ENCODE results near the gene GHRH. TPM values are rescaled to one million over a fixed set of nuclear protein-coding genes. Genes with fewer than 3 reads are reported as not detected.

GHRH gene
- total RNA-seq, 1 donor from 2014 or later: not detected

DNA sequence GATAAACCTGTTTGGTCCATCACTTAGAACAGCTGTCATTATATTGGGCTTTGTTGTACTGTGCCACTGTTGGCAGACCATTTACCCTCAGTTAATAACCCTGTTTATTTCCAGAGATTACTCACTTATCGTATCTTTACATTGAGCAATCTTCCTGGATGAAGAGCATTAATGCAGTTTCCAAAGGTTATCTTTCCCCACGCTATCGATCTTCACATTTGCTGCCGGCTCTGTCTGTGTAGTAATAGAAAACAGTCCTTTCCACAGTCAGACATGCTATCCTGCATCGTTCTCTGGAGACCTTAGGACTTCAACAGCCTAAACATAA lies 27.4 kb downstream of the GHRH start:
- Mint-ChIP-seq H3K9me3 (ENCODE audit: unreplicated experiment) (no peaks in the 10 kb centered on the region), H3K4me1 (ENCODE audit: unreplicated experiment) (no peaks in the 10 kb centered on the region), H3K36me3 (ENCODE audit: unreplicated experiment) (peaks cover 57% of the 10 kb centered on the region), H3K27me3 (ENCODE audit: unreplicated experiment) (no peaks in the 10 kb centered on the region), H3K4me3 (ENCODE audit: unreplicated experiment) (no peak overlapping the region), H3K27ac (ENCODE audit: unreplicated experiment) (no peak overlapping the region)
- DNase-seq (ENCODE audit: extremely low spot score, unreplicated experiment): no peak
- TF ChIP-seq, protein P1, sequence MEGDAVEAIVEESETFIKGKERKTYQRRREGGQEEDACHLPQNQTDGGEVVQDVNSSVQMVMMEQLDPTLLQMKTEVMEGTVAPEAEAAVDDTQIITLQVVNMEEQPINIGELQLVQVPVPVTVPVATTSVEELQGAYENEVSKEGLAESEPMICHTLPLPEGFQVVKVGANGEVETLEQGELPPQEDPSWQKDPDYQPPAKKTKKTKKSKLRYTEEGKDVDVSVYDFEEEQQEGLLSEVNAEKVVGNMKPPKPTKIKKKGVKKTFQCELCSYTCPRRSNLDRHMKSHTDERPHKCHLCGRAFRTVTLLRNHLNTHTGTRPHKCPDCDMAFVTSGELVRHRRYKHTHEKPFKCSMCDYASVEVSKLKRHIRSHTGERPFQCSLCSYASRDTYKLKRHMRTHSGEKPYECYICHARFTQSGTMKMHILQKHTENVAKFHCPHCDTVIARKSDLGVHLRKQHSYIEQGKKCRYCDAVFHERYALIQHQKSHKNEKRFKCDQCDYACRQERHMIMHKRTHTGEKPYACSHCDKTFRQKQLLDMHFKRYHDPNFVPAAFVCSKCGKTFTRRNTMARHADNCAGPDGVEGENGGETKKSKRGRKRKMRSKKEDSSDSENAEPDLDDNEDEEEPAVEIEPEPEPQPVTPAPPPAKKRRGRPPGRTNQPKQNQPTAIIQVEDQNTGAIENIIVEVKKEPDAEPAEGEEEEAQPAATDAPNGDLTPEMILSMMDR (IDR thresholded peaks at IDR 0.05): no peak

GRCh38 chr20:37233548-37234253 lies 27.9 kb downstream of the GHRH start:
- no peaks in the 10 kb centered on the region for H3K9me3 Mint-ChIP-seq (ENCODE audit: unreplicated experiment)
- no peak overlapping the region for H3K4me3 Mint-ChIP-seq (ENCODE audit: unreplicated experiment)
- no peak for DNase-seq (ENCODE audit: extremely low spot score, unreplicated experiment)
- TF ChIP-seq, protein P1 (IDR thresholded peaks at IDR 0.05): no peak
- peaks cover 62% of the 10 kb centered on the region for H3K36me3 Mint-ChIP-seq (ENCODE audit: unreplicated experiment)
- no peaks in the 10 kb centered on the region for H3K4me1 Mint-ChIP-seq (ENCODE audit: unreplicated experiment)
- H3K27ac Mint-ChIP-seq (ENCODE audit: unreplicated experiment): no peak overlapping the region
- no peaks in the 10 kb centered on the region for H3K27me3 Mint-ChIP-seq (ENCODE audit: unreplicated experiment)

DNA sequence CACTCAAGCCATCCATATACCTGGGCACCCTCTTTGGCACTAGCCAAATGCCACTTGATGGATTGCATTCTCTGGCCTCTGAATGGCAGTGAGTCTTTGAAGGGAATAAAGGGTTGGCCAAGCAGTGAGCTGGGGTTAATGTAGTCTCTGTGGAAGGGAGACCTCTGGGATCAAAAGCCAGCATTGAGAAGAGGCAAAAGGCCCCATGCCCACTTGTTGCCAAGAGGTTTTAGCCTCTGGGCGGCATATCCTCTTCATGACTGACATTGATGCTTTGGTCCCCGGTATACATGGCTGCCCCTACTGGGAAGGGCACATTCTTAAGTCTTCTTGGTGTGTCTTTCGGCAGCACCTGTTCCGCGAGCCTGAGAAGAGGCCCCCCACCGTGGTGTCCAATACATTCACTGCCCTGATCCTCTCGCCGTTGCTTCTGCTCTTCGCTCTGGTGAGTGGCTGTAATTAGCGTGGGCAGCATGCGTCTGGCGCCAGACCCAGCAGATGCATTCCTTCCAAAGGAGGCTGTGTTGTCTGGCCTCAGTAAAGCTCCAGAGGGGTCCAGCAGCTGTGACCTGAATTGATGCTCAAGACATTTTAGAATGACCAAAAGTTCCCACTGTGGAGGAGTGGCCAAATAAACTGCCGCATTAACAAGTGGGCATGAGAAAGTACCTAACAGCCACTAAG lies 29.5 kb downstream of the GHRH start:
- Mint-ChIP-seq H3K27me3 (ENCODE audit: unreplicated experiment) (no peaks in the 10 kb centered on the region), H3K4me3 (ENCODE audit: unreplicated experiment) (no peak overlapping the region), H3K27ac (ENCODE audit: unreplicated experiment) (no peak overlapping the region)

GRCh38 chr20:37230200-37230599 lies 31.4 kb downstream of the GHRH start:
- TF ChIP-seq, protein P1 (IDR thresholded peaks at IDR 0.05): no peak
- DNase-seq (ENCODE audit: extremely low spot score, unreplicated experiment): no peak
- Mint-ChIP-seq H3K27ac (ENCODE audit: unreplicated experiment) (no peak overlapping the region), H3K4me3 (ENCODE audit: unreplicated experiment) (no peak overlapping the region), H3K9me3 (ENCODE audit: unreplicated experiment) (no peaks in the 10 kb centered on the region), H3K4me1 (ENCODE audit: unreplicated experiment) (no peaks in the 10 kb centered on the region), H3K27me3 (ENCODE audit: unreplicated experiment) (no peaks in the 10 kb centered on the region), H3K36me3 (ENCODE audit: unreplicated experiment) (peaks cover 62% of the 10 kb centered on the region)

More for the DNA sequence above, 29.5 kb downstream of the GHRH start:
- no peaks in the 10 kb centered on the region for H3K4me1 Mint-ChIP-seq (ENCODE audit: unreplicated experiment)
- DNase-seq (ENCODE audit: extremely low spot score, unreplicated experiment): no peak
- TF ChIP-seq, protein P1 (IDR thresholded peaks at IDR 0.05): no peak
- H3K36me3 Mint-ChIP-seq (ENCODE audit: unreplicated experiment): peaks cover 65% of the 10 kb centered on the region
- H3K9me3 Mint-ChIP-seq (ENCODE audit: unreplicated experiment): no peaks in the 10 kb centered on the region

DNA sequence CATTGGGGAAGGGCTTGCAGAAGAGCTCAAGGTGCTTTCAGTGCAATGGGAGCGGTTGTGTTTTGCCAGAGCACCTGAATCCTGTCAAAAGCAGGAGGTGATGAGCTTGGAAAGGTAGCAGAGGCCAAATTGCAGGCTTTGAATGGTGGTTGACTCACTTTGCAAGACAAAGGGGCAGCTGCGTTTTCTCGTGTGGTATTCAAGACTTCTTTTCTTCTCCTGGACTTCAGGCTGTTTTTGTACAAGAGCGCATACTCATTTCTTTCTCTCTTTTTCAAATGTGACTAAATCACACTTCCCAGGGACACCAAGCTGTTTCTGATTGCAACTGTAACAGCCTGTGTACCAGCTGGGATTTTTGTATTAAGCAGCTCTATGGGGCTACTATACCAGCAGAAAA lies 32.3 kb downstream of the GHRH start:
- H3K9me3 Mint-ChIP-seq (ENCODE audit: unreplicated experiment): no peaks in the 10 kb centered on the region
- H3K4me3 Mint-ChIP-seq (ENCODE audit: unreplicated experiment): no peak overlapping the region
- peaks cover 62% of the 10 kb centered on the region for H3K36me3 Mint-ChIP-seq (ENCODE audit: unreplicated experiment)
- TF ChIP-seq, protein P1 (IDR thresholded peaks at IDR 0.05): no peak
- no peaks in the 10 kb centered on the region for H3K27me3 Mint-ChIP-seq (ENCODE audit: unreplicated experiment)
- DNase-seq (ENCODE audit: extremely low spot score, unreplicated experiment): no peak
- H3K4me1 Mint-ChIP-seq (ENCODE audit: unreplicated experiment): no peaks in the 10 kb centered on the region
- no peak overlapping the region for H3K27ac Mint-ChIP-seq (ENCODE audit: unreplicated experiment)

Measured in osteocyte (in vitro differentiated cells).